Fibroblast of lung (primary cell): ENCODE data around the gene UTS2B. TPM values are rescaled to one million over a fixed set of nuclear protein-coding genes. Genes with fewer than 3 reads are reported as not detected.

Experiments
- DNase-seq, 2 donors: peaks; one replicate each; pipeline versions ENCODE4 v3.0.0 to v3.0.0-alpha.2; 2010; ENCODE audit warnings: low read depth in 2 of 2
- H2AFZ ChIP-seq: 2 replicates; pipeline ENCODE4 v1.5.1; 2012; ENCODE audit warnings: low read length, control low read depth, inconsistent platforms
- H3K27ac ChIP-seq: 2 replicates; pipeline ENCODE4 v1.5.1; 2011; ENCODE audit warnings: low read length, control low read depth; ENCODE audit not compliant: insufficient read depth
- H3K27me3 ChIP-seq: 2 replicates; pipeline ENCODE4 v1.5.1; 2011; ENCODE audit warnings: mild to moderate bottlenecking, low read length; ENCODE audit not compliant: control insufficient read depth, insufficient read depth
- H3K36me3 ChIP-seq: 2 replicates; pipeline ENCODE4 v1.5.1; 2011; ENCODE audit warnings: low read length; ENCODE audit not compliant: control insufficient read depth, insufficient read depth
- H3K4me1 ChIP-seq: 2 replicates; pipeline ENCODE4 v1.5.1; 2011; ENCODE audit warnings: low read length; ENCODE audit not compliant: control insufficient read depth, insufficient read depth; ENCODE audit errors: extremely low read depth
- H3K4me2 ChIP-seq: 2 replicates; pipeline ENCODE4 v1.5.1; 2011; ENCODE audit warnings: low read length, control low read depth; ENCODE audit not compliant: insufficient read depth; ENCODE audit errors: extremely low read depth
- H3K4me3 ChIP-seq, 4 experiments: fragments of 200-600 bp in 1 of 4; sonication (generic) in 1 of 4; replicated peaks in 1 of 4; 2 replicates each; pipeline ENCODE4 v1.5.1; 2011 to 2016; ENCODE audit warnings: low read length in 4 of 4, low read depth in 3 of 4, mild to moderate bottlenecking in 3 of 4, control low read depth in 2 of 4, inconsistent platforms in 1 of 4, mixed read lengths in 1 of 4; ENCODE audit not compliant: insufficient read depth in 1 of 4; ENCODE audit errors: control extremely low read depth in 1 of 4
- H3K79me2 ChIP-seq: 2 replicates; pipeline ENCODE4 v1.5.1; 2012; ENCODE audit warnings: mild to moderate bottlenecking, low read length, inconsistent platforms; ENCODE audit not compliant: control insufficient read depth, insufficient read depth
- H3K9ac ChIP-seq: 2 replicates; pipeline ENCODE4 v1.5.1; 2011; ENCODE audit warnings: mild to moderate bottlenecking, low read length, control low read depth; ENCODE audit not compliant: insufficient read depth
- H3K9me3 ChIP-seq: 2 replicates; pipeline ENCODE4 v1.5.1; 2012; ENCODE audit warnings: low read depth, low read length; ENCODE audit not compliant: control insufficient read depth, insufficient read depth
- H4K20me1 ChIP-seq: 2 replicates; pipeline ENCODE4 v1.5.1; 2011; ENCODE audit warnings: low read length; ENCODE audit not compliant: control insufficient read depth, insufficient read depth; ENCODE audit errors: extremely low read depth
- CTCF ChIP-seq, 2 donors: IDR thresholded peaks in 1 of 2; conservative IDR thresholded peaks in 1 of 2; 1 replicate in 1 of 2; 2 replicates in 1 of 2; pipeline ENCODE4 v1.5.1; 2011 to 2012; ENCODE audit warnings: low read length in 2 of 2, control low read depth in 1 of 2, inconsistent platforms in 1 of 2, low read depth in 1 of 2, mild to moderate bottlenecking in 1 of 2
- EZH2 ChIP-seq: IDR thresholded peaks from 2 replicates; pipeline ENCODE4 v1.5.1; 2012; ENCODE audit warnings: low read length, control low read depth, mild to moderate bottlenecking; ENCODE audit errors: missing control alignments
- polyA minus RNA-seq: library from RNA; depleted of rRNA, polyadenylated mRNA; stranded (reverse); fragments of >200 nt; gene quantifications from 2 replicates; pipeline ENCODE4 v1.2.3, GENCODE V29; 2011; ENCODE audit warnings: low replicate concordance
- polyA plus RNA-seq, 2 donors: library from polyadenylated mRNA; depleted of rRNA in 1 of 2; stranded (reverse) in 1 of 2; unstranded in 1 of 2; fragments of >200 nt; gene quantifications; 2 replicates each; pipeline ENCODE4 v1.2.1, GENCODE V29; 2011 to 2012; ENCODE audit warnings: missing spikeins in 1 of 2
- total RNA-seq: library from RNA; depleted of rRNA; stranded (reverse); fragments of >200 nt; gene quantifications from 2 replicates; pipeline ENCODE4 v1.2.1, GENCODE V29; 2014

UTS2B gene
- total RNA-seq = 0.51 and 0.99 TPM in 2 replicates
- polyA plus RNA-seq = 1.3 and 1.7 TPM in 2 replicates
- polyA plus RNA-seq (2012) = 0.43 and 0.58 TPM in 2 replicates
- 0.16 TPM in 1 of 2 replicates, not detected in the other for polyA minus RNA-seq

GRCh38 chr3:191329654-191330529 is at the start of gene UTS2B:
Gene UTS2B (minus strand): TSS chr3:191330526. CDS start chr3:191282189, 48,337 bp downstream.
- H2AFZ ChIP-seq = peak within 1 kb of the TSS; percentile 39
- H3K9ac ChIP-seq = peak within 1 kb of the TSS; percentile 96
- no peaks in the 10 kb centered on the region for H3K9me3 ChIP-seq
- TF ChIP-seq EZH2 = no peak
- no peak for TF ChIP-seq CTCF (conservative IDR thresholded peaks at IDR 0.05 in 1 of 2, IDR thresholded peaks at IDR 0.05 in 1 of 2; ENCODE audit: low read depth in 1 of 2, low read length in 2 of 2)
- peak; percentile 72 to 74 for DNase-seq
- H3K27ac ChIP-seq = peak within 1 kb of the TSS; percentile 94
- no peaks in the 10 kb centered on the region for H3K36me3 ChIP-seq
- peaks cover 10% of the 10 kb centered on the region for H3K4me1 ChIP-seq
- H3K4me3 ChIP-seq = peak within 1 kb of the TSS; percentile 62 to 91 (median 78)
- H3K27me3 ChIP-seq = no peaks in the 10 kb centered on the region
- peak within 1 kb of the TSS; percentile 88 for H3K4me2 ChIP-seq
- H4K20me1 ChIP-seq = no peaks in the 10 kb centered on the region
- peaks cover 60% of the 10 kb centered on the region for H3K79me2 ChIP-seq

GRCh38 chr3:191380001-191380400 is 49.7 kb upstream of the UTS2B start:
- H3K4me3 ChIP-seq = no peak overlapping the region
- H3K4me1 ChIP-seq = peaks cover 12% of the 10 kb centered on the region
- H4K20me1 ChIP-seq = no peaks in the 10 kb centered on the region
- no peak overlapping the region for H3K9ac ChIP-seq
- H3K27me3 ChIP-seq = no peaks in the 10 kb centered on the region
- no peak overlapping the region for H2AFZ ChIP-seq
- no peak overlapping the region for H3K4me2 ChIP-seq
- TF ChIP-seq CTCF (conservative IDR thresholded peaks at IDR 0.05 in 1 of 2, IDR thresholded peaks at IDR 0.05 in 1 of 2; ENCODE audit: low read depth in 1 of 2, low read length in 2 of 2) = no peak
- no peak for TF ChIP-seq EZH2
- peaks cover 3% of the 10 kb centered on the region for H3K36me3 ChIP-seq
- DNase-seq = peak in 1 of 2 donors; percentile 17
- H3K27ac ChIP-seq = no peak overlapping the region
- no peaks in the 10 kb centered on the region for H3K9me3 ChIP-seq
- H3K79me2 ChIP-seq = no peaks in the 10 kb centered on the region

- H3K27ac ChIP-seq = no peak overlapping the region
- no peaks in the 10 kb centered on the region for H3K79me2 ChIP-seq
- no peak overlapping the region for H3K4me2 ChIP-seq
- TF ChIP-seq EZH2 = no peak
- TF ChIP-seq CTCF (conservative IDR thresholded peaks at IDR 0.05 in 1 of 2, IDR thresholded peaks at IDR 0.05 in 1 of 2; ENCODE audit: low read depth in 1 of 2, low read length in 2 of 2) = no peak
- DNase-seq = no peak
- no peak overlapping the region for H2AFZ ChIP-seq
- peaks cover 3% of the 10 kb centered on the region for H3K36me3 ChIP-seq
- H3K9me3 ChIP-seq = no peaks in the 10 kb centered on the region
- H3K4me1 ChIP-seq = peaks cover 12% of the 10 kb centered on the region
- no peaks in the 10 kb centered on the region for H3K27me3 ChIP-seq
- H3K9ac ChIP-seq = no peak overlapping the region
- H3K4me3 ChIP-seq = no peak overlapping the region
- H4K20me1 ChIP-seq = no peaks in the 10 kb centered on the region
Observed at GRCh38 chr3:191379446-191379845, 49.1 kb upstream of the UTS2B start.
